ENCODE results near the gene STK4. TPM values are rescaled to one million over a fixed set of nuclear protein-coding genes. Genes with fewer than 3 reads are reported as not detected.

STK4 gene
- total RNA-seq, 1 experiment from 2014 or later = 43.0 TPM

DNA sequence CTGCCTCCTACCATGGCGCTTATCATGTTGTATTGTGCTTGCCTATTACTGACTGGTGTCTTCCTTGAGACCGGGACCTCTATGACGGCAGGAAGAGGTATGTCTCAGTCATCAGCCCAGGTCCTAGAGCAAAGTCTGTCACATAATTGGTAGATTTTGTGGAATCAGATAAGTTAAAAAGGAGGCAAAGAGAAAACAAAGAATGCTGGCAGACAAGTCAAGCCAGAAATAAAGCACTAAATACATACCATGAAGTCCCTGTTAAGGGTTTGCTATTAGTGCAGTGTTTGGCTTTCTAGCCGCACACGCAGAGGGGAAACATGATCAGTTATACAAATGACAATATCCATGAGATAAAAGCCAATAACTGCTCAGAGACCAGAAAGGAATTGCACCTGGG, 12.1 kb upstream of the STK4 start:
- Mint-ChIP-seq H3K27me3 (ENCODE audit: low read depth) (no peaks in the 10 kb centered on the region), H3K9me3 (no peaks in the 10 kb centered on the region), H3K27ac (no peak overlapping the region), H3K36me3 (ENCODE audit: insufficient read depth in 1 of 3, low read depth in 3 of 3) (peaks cover 40 to 84% (median 77%) of the 10 kb centered on the region in 3 experiments; a peak in 6 of 7 replicates), H3K4me1 (peaks cover 7 to 11% of the 10 kb centered on the region in 2 experiments), H3K4me3 (no peak overlapping the region)
- Histone ChIP-seq H2BK120ac (ENCODE audit: low read depth, low read length, poor library complexity, severe bottlenecking) (no peak overlapping the region), H3T11ph (ENCODE audit: low read length) (no peak overlapping the region), H3K56ac (ENCODE audit: insufficient read length, low read depth, low read length) (no peak overlapping the region), H3K4ac (ENCODE audit: low read depth, low read length) (no peak overlapping the region), H3K4me2 (ENCODE audit: insufficient read depth, insufficient read length, low read length) (no peak overlapping the region), H2BK15ac (ENCODE audit: low read depth, low read length) (no peak overlapping the region), H3K27ac (ENCODE audit: insufficient read length, low read depth, low read length) (no peak overlapping the region), H3K4me1 (ENCODE audit: insufficient read depth, low read length) (0 out of 2 replicates have a peak, but pooled peaks cover under 1% of the 10 kb centered on the region), H3K23ac (ENCODE audit: insufficient read length, low read depth, low read length) (no peak overlapping the region), H3K27me3 (ENCODE audit: insufficient read depth, low read length) (no peaks in the 10 kb centered on the region), H2AK5ac (ENCODE audit: insufficient read length, low read length) (no peak overlapping the region), H3K79me2 (ENCODE audit: insufficient read depth, low read length) (no peaks in the 10 kb centered on the region), H3K9ac (ENCODE audit: extremely low read depth, insufficient read length, low read length) (no peak overlapping the region), H4K20me1 (ENCODE audit: control insufficient read depth, insufficient read depth, insufficient read length) (no peaks in the 10 kb centered on the region), H3K18ac (ENCODE audit: insufficient read length, low read depth, low read length) (no peak overlapping the region), H4K91ac (ENCODE audit: insufficient read length, low read depth, low read length) (no peak overlapping the region), H2BK5ac (ENCODE audit: insufficient read length, low read length) (no peak overlapping the region), H3K14ac (ENCODE audit: insufficient read depth, low read length) (no peak overlapping the region), H3K23me2 (ENCODE audit: insufficient read length, low read depth, low read length, poor library complexity, severe bottlenecking) (no peaks in the 10 kb centered on the region), H2BK20ac (ENCODE audit: low read depth, low read length, poor library complexity, severe bottlenecking) (no peak overlapping the region), H2AFZ (ENCODE audit: low read length) (no peak overlapping the region), H3K79me1 (ENCODE audit: insufficient read depth, low read depth, low read length, poor library complexity, severe bottlenecking) (peaks cover 2% of the 10 kb centered on the region), H2BK12ac (ENCODE audit: insufficient read length, low read depth, low read length) (no peak overlapping the region), H3K9me3 (ENCODE audit: control insufficient read depth, low read depth, low read length) (no peaks in the 10 kb centered on the region), H4K5ac (ENCODE audit: insufficient read length, low read depth, low read length) (no peak overlapping the region), H4K8ac (replicated peaks; ENCODE audit: insufficient read length, low read depth, low read length) (no peak overlapping the region)
- no peak for DNase-seq
- no CpG with 5 or more reads among the region's 5 CpGs for WGBS (ENCODE audit: extremely low coverage, insufficient read length, low lambda C conversion rate)
- TF ChIP-seq, protein P1, sequence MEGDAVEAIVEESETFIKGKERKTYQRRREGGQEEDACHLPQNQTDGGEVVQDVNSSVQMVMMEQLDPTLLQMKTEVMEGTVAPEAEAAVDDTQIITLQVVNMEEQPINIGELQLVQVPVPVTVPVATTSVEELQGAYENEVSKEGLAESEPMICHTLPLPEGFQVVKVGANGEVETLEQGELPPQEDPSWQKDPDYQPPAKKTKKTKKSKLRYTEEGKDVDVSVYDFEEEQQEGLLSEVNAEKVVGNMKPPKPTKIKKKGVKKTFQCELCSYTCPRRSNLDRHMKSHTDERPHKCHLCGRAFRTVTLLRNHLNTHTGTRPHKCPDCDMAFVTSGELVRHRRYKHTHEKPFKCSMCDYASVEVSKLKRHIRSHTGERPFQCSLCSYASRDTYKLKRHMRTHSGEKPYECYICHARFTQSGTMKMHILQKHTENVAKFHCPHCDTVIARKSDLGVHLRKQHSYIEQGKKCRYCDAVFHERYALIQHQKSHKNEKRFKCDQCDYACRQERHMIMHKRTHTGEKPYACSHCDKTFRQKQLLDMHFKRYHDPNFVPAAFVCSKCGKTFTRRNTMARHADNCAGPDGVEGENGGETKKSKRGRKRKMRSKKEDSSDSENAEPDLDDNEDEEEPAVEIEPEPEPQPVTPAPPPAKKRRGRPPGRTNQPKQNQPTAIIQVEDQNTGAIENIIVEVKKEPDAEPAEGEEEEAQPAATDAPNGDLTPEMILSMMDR (conservative IDR thresholded peaks at IDR 0.05) = no peak

Measured in H9 (cell line).